K562 (cell line): ENCODE measurements around the gene SPTBN4. TPM values are rescaled to one million over a fixed set of nuclear protein-coding genes. Genes with fewer than 3 reads are reported as not detected.
A peak's percentile ranks its signal among the peaks of the same experiment; 100 is the strongest.

Source experiments
- CREB3 ChIP-seq: fragments of 450-650 bp; conservative IDR thresholded peaks from 2 replicates; pipeline ENCODE4 v1.6.1; 2016; ENCODE audit warnings: missing genetic modification characterization, low read depth, mild to moderate bottlenecking, missing compliant biosample characterization, moderate library complexity
- CREM ChIP-seq: IDR thresholded peaks from 2 replicates; pipeline ENCODE4 v1.6.1; 2014; ENCODE audit warnings: antibody characterized with exemption, low read depth
- FOS ChIP-seq: IDR thresholded peaks from 3 replicates; pipeline ENCODE4 v1.6.1; 2011; ENCODE audit not compliant: insufficient read length; ENCODE audit errors: extremely low read depth
- JUN ChIP-seq, 2 experiments: sonication (generic) in 1 of 2; formaldehyde crosslinking in 1 of 2; IDR thresholded peaks; 2 replicates each; pipeline versions ENCODE4 v1.6.1 to v1.8.0; 2012 to 2022; ENCODE audit warnings: borderline replicate concordance in 2 of 2, mild to moderate bottlenecking in 2 of 2, improper control_type of control experiment in 1 of 2, low read depth in 1 of 2, low read length in 1 of 2, missing genetic modification reagents in 1 of 2
- MTA3 ChIP-seq: fragments of 450-650 bp; formaldehyde crosslinking; IDR thresholded peaks from 2 replicates; pipeline ENCODE4 v1.6.1; 2017; ENCODE audit warnings: mild to moderate bottlenecking, borderline replicate concordance
- PCBP2 ChIP-seq: fragments of 200-400 bp; formaldehyde crosslinking; IDR thresholded peaks from 2 replicates; pipeline ENCODE4 v1.6.1; 2018; ENCODE audit warnings: low read length, low read depth, mild to moderate bottlenecking, moderate library complexity; ENCODE audit not compliant: poor library complexity, severe bottlenecking
- RB1 ChIP-seq: fragments of 450-650 bp; IDR thresholded peaks from 2 replicates; pipeline ENCODE4 v1.6.1; 2017; ENCODE audit warnings: low read depth, mild to moderate bottlenecking
- RFX1 ChIP-seq: fragments of 450-650 bp; IDR thresholded peaks from 2 replicates; pipeline ENCODE4 v1.6.1; 2016; ENCODE audit warnings: mild to moderate bottlenecking, moderate library complexity
- RFX5 ChIP-seq: IDR thresholded peaks from 2 replicates; pipeline ENCODE4 v1.6.1; 2011; ENCODE audit warnings: low read depth, mild to moderate bottlenecking, improper control_type of control experiment, low read length
- TRIM28 ChIP-seq: fragments of 450-650 bp; IDR thresholded peaks from 2 replicates; pipeline ENCODE4 v1.6.1; 2017
- WHSC1 ChIP-seq: IDR thresholded peaks from one replicate; pipeline ENCODE4 v1.6.1; 2012; ENCODE audit warnings: low read length, control low read depth, inconsistent platforms
- ZNF24 ChIP-seq: fragments of 450-650 bp; IDR thresholded peaks from 2 replicates; pipeline ENCODE4 v1.6.1; 2016
- polyA plus RNA-seq, 8 experiments: library from polyadenylated mRNA; depleted of rRNA in 4 of 8; stranded (reverse) in 5 of 8; unstranded in 3 of 8; fragments of >200 nt; fragmentation: Nextera tagmentation in 2 of 8; fragmentation: Illumina TruSeq in 1 of 8; extraction: Ambion mirVana in 2 of 8; extraction: Trizol in 1 of 8; gene quantifications; 2 replicates each; pipeline versions ENCODE4 v1.2.1 to v1.2.3, GENCODE V29; 2011 to 2014; ENCODE audit warnings: inconsistent platforms in 1 of 8, missing spikeins in 1 of 8
- total RNA-seq, 7 experiments: library from RNA; depleted of rRNA in 6 of 7; stranded (reverse); fragments of >200 nt in 6 of 7; fragmentation: Illumina TruSeq in 2 of 7; extraction: Trizol in 2 of 7; gene quantifications; 2 replicates each; pipeline versions ENCODE4 v1.2.1 to v1.2.3, GENCODE V29; 2011 to 2021; ENCODE audit warnings: low replicate concordance in 1 of 7
- TF ChIP-seq, protein P1 (sequence below): sonication (generic); formaldehyde crosslinking; IDR thresholded peaks from 2 replicates; pipeline ENCODE4 v1.5.0; 2020; ENCODE audit warnings: missing genetic modification reagents
- TF ChIP-seq, protein P2 (sequence below), 2 experiments: fragments of 450-650 bp; IDR thresholded peaks; 2 replicates each; pipeline ENCODE4 v1.6.1; 2016; ENCODE audit warnings: mild to moderate bottlenecking in 2 of 2, borderline replicate concordance in 1 of 2, low read depth in 1 of 2, moderate library complexity in 1 of 2
- TF ChIP-seq, protein P3 (sequence below): fragments of 250-450 bp; sonication (Bioruptor Pico); IDR thresholded peaks from 2 replicates; pipeline ENCODE4 v1.8.0; 2022; ENCODE audit warnings: inconsistent platforms

The SPTBN4 gene
- total and polyA plus RNA-seq, 9 of the 15 experiments (the other 6 are each of a cell fraction or from before 2014, with no cell fraction given) = 0.01 to 1.5 (median 0.86) TPM

DNA sequence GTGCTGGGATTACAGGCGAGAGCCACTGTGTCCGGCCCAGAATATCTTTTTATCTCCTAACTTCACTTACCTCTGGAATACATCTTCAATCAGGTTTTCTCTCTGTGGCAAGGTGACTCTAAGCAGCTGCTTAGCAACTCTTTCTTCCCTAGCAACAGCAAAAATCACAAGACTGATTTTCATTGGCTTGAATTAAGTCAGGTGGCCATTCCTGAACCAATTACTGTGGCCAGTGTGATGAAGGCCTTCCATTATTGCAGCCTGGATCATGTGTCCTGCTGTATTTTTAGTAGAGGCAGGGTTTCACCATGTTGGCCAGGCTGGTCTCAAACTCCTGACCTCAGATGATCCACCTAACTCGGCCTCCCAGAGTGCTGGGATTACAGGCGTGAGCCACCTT is 125.4 kb downstream of the SPTBN4 start (continued):
- TF ChIP-seq, protein P1, sequence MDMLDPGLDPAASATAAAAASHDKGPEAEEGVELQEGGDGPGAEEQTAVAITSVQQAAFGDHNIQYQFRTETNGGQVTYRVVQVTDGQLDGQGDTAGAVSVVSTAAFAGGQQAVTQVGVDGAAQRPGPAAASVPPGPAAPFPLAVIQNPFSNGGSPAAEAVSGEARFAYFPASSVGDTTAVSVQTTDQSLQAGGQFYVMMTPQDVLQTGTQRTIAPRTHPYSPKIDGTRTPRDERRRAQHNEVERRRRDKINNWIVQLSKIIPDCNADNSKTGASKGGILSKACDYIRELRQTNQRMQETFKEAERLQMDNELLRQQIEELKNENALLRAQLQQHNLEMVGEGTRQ = peak; percentile 86
- peak; percentile 56 for TF ChIP-seq FOS
- TF ChIP-seq TRIM28 = no peak
- peak; percentile 90 for TF ChIP-seq RFX1
- no peak for TF ChIP-seq JUN (IDR thresholded peaks at IDR 0.05; ENCODE audit: borderline replicate concordance, low read depth, low read length)
- TF ChIP-seq JUN (CRISPR knock-in tag; IDR thresholded peaks at IDR 0.05; ENCODE audit: borderline replicate concordance) = no peak
- TF ChIP-seq WHSC1 = no peak
- TF ChIP-seq, protein P2, sequence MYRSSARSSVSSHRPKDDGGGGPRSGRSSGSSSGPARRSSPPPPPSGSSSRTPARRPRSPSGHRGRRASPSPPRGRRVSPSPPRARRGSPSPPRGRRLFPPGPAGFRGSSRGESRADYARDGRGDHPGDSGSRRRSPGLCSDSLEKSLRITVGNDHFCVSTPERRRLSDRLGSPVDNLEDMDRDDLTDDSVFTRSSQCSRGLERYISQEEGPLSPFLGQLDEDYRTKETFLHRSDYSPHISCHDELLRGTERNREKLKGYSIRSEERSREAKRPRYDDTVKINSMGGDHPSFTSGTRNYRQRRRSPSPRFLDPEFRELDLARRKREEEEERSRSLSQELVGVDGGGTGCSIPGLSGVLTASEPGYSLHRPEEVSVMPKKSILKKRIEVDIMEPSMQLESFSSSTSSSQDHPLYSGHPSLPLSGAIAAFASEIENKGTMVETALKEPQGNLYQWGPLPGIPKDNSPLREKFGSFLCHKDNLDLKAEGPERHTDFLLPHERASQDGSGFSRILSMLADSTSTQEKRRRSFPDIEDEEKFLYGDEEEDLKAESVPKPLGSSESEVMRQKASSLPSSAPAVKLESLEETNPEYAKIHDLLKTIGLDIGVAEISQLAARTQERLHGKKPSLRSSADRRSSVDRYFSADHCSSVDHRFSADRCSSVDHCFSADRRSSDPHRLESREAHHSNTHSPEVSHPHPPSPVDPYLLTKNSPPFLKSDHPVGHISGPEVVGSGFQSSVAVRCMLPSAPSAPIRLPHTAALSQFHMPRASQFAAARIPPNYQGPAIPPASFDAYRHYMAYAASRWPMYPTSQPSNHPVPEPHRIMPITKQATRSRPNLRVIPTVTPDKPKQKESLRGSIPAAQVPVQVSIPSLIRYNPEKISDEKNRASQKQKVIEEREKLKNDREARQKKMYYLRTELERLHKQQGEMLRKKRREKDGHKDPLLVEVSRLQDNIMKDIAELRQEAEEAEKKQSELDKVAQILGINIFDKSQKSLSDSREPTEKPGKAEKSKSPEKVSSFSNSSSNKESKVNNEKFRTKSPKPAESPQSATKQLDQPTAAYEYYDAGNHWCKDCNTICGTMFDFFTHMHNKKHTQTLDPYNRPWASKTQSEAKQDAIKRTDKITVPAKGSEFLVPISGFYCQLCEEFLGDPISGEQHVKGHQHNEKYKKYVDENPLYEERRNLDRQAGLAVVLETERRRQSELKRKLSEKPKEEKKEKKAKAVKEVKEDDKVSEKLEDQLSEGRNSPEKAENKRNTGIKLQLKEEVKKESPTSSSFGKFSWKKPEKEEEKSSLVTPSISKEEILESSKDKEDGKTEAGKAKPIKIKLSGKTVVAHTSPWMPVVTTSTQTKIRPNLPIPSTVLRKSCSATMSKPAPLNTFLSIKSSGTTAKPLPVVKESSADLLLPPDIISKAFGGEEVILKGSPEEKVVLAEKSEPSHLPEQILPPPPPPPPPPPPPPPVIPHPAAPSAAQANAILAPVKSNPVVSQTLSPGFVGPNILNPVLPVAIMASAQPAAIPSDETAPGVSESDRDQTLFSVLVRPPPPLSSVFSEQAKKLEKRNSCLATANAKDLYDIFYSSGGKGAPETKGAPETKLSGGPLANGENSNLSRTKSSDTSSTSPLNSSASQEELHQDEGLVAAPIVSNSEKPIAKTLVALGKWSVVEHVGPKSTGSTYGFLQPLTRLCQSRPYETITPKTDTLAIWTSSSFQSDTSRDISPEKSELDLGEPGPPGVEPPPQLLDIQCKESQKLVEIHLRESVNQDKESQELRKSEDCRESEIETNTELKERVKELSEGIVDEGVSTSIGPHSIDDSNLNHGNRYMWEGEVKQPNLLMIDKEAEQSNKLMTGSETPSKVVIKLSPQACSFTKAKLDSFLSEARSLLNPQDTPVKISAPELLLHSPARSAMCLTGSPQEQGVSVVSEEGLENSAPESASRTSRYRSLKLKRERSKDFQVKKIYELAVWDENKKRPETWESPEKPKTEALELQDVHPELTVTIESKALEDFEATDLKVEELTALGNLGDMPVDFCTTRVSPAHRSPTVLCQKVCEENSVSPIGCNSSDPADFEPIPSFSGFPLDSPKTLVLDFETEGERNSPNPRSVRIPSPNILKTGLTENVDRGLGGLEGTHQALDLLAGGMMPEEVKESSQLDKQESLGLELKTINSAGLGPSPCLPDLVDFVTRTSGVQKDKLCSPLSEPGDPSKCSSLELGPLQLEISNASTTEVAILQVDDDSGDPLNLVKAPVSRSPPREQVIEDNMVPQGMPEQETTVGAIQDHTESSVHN (IDR thresholded peaks at IDR 0.05; ENCODE audit: borderline replicate concordance in 1 of 2, low read depth in 1 of 2) = no peak
- no peak for TF ChIP-seq PCBP2
- no peak for TF ChIP-seq RB1
- TF ChIP-seq ZNF24 = no peak
- TF ChIP-seq CREB3 (tag) = no peak
- TF ChIP-seq RFX5 = peak; percentile 97
- no peak for TF ChIP-seq MTA3
- TF ChIP-seq, protein P3, sequence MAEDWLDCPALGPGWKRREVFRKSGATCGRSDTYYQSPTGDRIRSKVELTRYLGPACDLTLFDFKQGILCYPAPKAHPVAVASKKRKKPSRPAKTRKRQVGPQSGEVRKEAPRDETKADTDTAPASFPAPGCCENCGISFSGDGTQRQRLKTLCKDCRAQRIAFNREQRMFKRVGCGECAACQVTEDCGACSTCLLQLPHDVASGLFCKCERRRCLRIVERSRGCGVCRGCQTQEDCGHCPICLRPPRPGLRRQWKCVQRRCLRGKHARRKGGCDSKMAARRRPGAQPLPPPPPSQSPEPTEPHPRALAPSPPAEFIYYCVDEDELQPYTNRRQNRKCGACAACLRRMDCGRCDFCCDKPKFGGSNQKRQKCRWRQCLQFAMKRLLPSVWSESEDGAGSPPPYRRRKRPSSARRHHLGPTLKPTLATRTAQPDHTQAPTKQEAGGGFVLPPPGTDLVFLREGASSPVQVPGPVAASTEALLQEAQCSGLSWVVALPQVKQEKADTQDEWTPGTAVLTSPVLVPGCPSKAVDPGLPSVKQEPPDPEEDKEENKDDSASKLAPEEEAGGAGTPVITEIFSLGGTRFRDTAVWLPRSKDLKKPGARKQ (CRISPR knock-in tag) = no peak
- no peak for TF ChIP-seq CREM
